ENCODE data around the gene NUMA1.

NUMA1 gene

DNA sequence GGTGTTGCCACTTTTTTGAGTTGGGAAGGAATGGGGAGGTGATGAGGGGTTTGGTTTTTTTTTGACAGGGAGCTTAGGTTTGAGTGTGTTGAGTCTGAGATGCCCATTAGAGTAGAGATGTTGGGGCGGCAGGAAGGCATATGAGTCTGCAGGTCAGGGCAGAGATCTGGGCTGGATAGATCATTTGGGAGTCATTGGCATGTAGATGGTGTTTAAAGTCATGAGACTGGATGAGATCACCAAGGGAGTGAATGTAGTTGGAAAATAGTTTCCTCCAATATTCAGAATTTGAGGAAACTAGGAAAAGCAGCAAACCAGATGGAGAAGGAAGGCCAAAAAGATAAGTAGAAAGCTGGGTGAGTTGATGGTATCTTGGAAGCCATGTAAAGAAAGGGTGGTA, 34.2 kb upstream of the NUMA1 start:
- Histone ChIP-seq H3K9me3 (ENCODE audit: severe bottlenecking) (no peaks in the 10 kb centered on the region), H3K4me3 (ENCODE audit: severe bottlenecking) (no peak overlapping the region), H3K4me1 (ENCODE audit: insufficient read depth, poor library complexity, severe bottlenecking) (peaks cover 13% of the 10 kb centered on the region), H3K36me3 (ENCODE audit: low read depth) (peaks cover 8% of the 10 kb centered on the region; the same call in 1 of the 2 replicates), H3K27me3 (ENCODE audit: insufficient read depth, poor library complexity, severe bottlenecking) (no peaks in the 10 kb centered on the region), H3K27ac (ENCODE audit: poor library complexity, severe bottlenecking) (peak overlapping the region; percentile 84)
- TF ChIP-seq, protein P1, sequence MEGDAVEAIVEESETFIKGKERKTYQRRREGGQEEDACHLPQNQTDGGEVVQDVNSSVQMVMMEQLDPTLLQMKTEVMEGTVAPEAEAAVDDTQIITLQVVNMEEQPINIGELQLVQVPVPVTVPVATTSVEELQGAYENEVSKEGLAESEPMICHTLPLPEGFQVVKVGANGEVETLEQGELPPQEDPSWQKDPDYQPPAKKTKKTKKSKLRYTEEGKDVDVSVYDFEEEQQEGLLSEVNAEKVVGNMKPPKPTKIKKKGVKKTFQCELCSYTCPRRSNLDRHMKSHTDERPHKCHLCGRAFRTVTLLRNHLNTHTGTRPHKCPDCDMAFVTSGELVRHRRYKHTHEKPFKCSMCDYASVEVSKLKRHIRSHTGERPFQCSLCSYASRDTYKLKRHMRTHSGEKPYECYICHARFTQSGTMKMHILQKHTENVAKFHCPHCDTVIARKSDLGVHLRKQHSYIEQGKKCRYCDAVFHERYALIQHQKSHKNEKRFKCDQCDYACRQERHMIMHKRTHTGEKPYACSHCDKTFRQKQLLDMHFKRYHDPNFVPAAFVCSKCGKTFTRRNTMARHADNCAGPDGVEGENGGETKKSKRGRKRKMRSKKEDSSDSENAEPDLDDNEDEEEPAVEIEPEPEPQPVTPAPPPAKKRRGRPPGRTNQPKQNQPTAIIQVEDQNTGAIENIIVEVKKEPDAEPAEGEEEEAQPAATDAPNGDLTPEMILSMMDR (IDR thresholded peaks at IDR 0.05; ENCODE audit: poor library complexity, severe bottlenecking) = no peak
- ATAC-seq (ENCODE audit: low read depth) (no peak), DNase-seq (ENCODE audit: low spot score) (no peak)

DNA sequence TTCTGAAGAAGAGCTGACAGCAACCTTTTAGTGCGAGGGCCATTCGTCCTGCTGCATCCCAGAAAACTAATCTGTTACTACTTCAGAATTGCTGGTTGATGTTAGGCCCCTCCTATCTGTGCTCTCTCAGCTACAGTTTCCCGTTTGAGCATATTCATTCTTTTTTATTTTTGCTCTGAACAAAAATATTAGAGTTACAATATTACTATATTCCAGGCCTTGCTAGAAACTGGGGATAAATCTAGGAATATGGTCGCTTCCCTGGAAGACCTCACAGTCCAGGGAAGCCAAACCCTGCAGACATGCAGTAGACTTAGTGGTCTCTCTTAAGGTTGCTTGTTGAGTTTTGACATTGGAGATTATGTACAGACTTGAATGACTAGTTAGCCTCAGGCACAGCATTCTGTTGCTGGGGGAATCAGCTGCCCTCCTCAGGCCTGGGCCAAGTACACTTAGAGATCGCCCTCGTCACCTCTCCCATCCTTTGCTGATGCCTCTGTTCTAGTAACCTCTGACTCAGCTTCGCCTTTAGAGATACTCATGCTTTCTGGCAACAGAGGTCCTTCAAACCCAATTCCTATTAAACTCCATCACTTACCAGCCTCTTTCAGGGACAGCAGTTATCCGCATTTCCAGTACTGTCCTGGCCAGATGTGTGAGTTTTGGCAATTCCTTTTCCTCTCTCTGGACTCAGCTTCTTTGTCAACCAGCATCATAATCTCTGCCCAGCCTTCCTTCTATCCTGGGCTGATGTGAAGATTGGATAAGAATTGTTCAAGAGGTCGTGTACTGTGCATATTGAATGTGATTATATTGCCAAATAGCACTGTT, 32.9 kb upstream of the NUMA1 start:
- Histone ChIP-seq H3K27ac (ENCODE audit: poor library complexity, severe bottlenecking) (peak overlapping the region; percentile 84), H3K9me3 (ENCODE audit: severe bottlenecking) (no peaks in the 10 kb centered on the region), H3K4me3 (ENCODE audit: severe bottlenecking) (peak overlapping the region; percentile 58), H3K4me1 (ENCODE audit: insufficient read depth, poor library complexity, severe bottlenecking) (peaks cover 13% of the 10 kb centered on the region), H3K27me3 (ENCODE audit: insufficient read depth, poor library complexity, severe bottlenecking) (no peaks in the 10 kb centered on the region), H3K36me3 (ENCODE audit: low read depth) (peaks cover 8% of the 10 kb centered on the region; the same call in 1 of the 2 replicates)
- ATAC-seq (ENCODE audit: low read depth) (no peak), DNase-seq (ENCODE audit: low spot score) (no peak)
- TF ChIP-seq, protein P1 (IDR thresholded peaks at IDR 0.05; ENCODE audit: poor library complexity, severe bottlenecking) = no peak

DNA sequence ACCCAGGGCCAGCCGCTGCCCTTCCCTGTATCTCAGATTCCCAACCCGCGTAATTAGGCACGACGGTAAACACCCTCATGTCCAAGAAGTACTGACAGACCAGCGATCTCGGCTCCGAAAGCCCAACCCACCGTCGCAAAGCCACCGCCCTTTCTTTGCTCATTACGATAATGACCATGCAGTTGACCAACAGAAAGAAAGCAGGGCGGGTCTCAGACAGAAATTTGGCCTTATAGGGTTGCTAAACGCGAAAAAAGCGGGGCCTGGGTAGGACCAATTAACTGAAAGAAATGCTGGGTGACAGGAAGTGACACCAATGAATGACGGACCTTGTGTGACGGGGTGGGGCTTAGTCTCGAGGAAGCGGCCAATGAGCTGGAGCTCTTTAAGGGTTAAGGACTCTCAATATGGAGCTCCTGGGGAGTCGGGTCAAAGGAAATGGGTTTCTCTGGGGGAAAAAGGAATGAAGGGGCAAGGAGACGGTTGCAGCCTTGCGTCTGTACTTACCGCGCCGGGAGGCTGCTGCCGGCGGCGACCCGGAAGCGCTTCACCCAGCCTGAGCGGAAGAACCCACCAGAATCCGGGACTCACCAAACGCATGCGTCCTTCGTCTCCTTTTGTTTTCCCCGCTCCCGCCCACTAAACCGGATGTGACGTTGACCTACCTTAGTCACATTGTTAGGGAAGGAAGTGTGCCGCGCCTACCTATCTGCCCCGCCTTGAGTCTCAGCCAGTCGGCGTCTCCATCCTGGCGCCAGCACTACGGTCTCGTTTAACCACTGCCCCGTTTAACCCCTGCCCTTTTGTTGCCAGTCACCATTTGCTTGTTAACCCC, 32.0 kb upstream of the NUMA1 start, which contains the start of gene ANAPC15:
ANAPC15 (minus strand) TSS at position 553 of the 835 bp plus-strand sequence. CDS start 1,419 bp downstream, outside the sequence.
- Histone ChIP-seq H3K9me3 (ENCODE audit: severe bottlenecking) (no peaks in the 10 kb centered on the region), H3K27me3 (ENCODE audit: insufficient read depth, poor library complexity, severe bottlenecking) (no peaks in the 10 kb centered on the region), H3K27ac (ENCODE audit: poor library complexity, severe bottlenecking) (peak within 1 kb of the TSS; percentile 84), H3K36me3 (ENCODE audit: low read depth) (peaks cover 8% of the 10 kb centered on the region; the same call in 1 of the 2 replicates), H3K4me1 (ENCODE audit: insufficient read depth, poor library complexity, severe bottlenecking) (peaks cover 13% of the 10 kb centered on the region), H3K4me3 (ENCODE audit: severe bottlenecking) (peak within 1 kb of the TSS; percentile 58)
- DNase-seq (ENCODE audit: low spot score) (peak; percentile 97), ATAC-seq (ENCODE audit: low read depth) (peak; percentile 90)
- TF ChIP-seq, protein P1 (IDR thresholded peaks at IDR 0.05; ENCODE audit: poor library complexity, severe bottlenecking) = no peak

DNA sequence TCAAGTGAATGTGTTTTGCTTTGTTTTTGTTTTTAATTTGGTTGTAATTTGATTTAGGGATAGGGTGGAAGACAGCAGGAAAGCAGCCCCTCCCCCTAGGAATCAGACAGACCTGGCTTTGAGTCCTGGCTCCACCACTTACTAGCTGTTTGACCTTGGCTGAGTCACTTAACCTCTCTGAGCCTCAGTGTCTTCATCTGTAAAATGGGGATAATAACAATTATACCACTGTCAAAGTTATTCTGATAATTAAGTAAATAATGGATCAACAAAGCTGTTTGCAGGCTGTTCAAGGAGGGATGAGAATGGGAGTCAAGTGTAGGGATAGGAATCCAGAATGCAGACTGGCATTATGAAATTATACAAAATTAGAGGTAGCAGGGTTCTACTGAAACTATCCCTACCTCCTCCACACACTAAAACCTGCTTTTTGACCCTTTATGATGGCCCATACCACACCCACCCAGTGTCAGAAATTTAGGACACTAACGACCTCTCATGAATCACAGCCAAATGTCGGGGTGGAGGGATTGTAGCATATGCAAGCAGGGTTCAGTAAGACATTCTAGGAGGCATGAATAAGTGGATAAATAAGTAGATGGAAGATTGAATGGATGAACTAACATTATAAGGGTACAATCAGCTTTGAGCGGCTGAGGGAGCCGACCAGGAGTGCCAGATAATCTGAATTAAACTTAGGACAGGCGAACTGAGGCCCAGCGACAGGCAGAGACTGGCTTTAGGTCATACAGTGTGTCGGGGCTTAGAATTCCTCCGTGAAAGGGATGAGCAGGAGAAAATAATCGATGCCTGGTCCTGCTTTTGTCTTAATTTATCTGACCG, 31.2 kb upstream of the NUMA1 start:
- peak overlapping the region; percentile 84 for H3K27ac ChIP-seq (ENCODE audit: poor library complexity, severe bottlenecking)
- H3K36me3 ChIP-seq (ENCODE audit: low read depth) = peaks cover 8% of the 10 kb centered on the region; the same call in 1 of the 2 replicates
- peaks cover 13% of the 10 kb centered on the region for H3K4me1 ChIP-seq (ENCODE audit: insufficient read depth, poor library complexity, severe bottlenecking)
- DNase-seq (ENCODE audit: low spot score) (no peak), ATAC-seq (ENCODE audit: low read depth) (no peak)
- H3K9me3 ChIP-seq (ENCODE audit: severe bottlenecking) = no peaks in the 10 kb centered on the region
- TF ChIP-seq, protein P1 (IDR thresholded peaks at IDR 0.05; ENCODE audit: poor library complexity, severe bottlenecking) = no peak
- H3K27me3 ChIP-seq (ENCODE audit: insufficient read depth, poor library complexity, severe bottlenecking) = no peaks in the 10 kb centered on the region
- peak overlapping the region; percentile 58 for H3K4me3 ChIP-seq (ENCODE audit: severe bottlenecking)
